ENCODE measurements around the gene CRAMP1. TPM values are rescaled to one million over a fixed set of nuclear protein-coding genes. Genes with fewer than 3 reads are reported as not detected.
A peak's percentile ranks its signal among the peaks of the same experiment; 100 is the strongest.
"Not testable (repeated sequence)": the region's sequence is repeated elsewhere in the genome, so short reads cannot be mapped to it uniquely, and the experiment has no call there.

CRAMP1 gene
- total and polyA plus RNA-seq, 12 donors = 4.3 to 19.0 (median 9.9) TPM

GRCh38 chr16:1700246-1700645, 88.1 kb downstream of the CRAMP1 start:
- DNase-seq = no peak
- no peak overlapping the region for H3K27ac ChIP-seq
- intact Hi-C loops (cut with DNase I) = no loop called here
- H3K9me3 ChIP-seq (replicated peaks in 1 of 3) = no peaks in the 10 kb centered on the region
- peaks cover 6 to 7% of the 10 kb centered on the region in 2 donors for H3K4me1 ChIP-seq (replicated peaks in 1 of 2)
- 87 to 95% (median 93%) methylated on average over 3 of the region's 3 CpGs for WGBS, 4 donors
- TF ChIP-seq CTCF (IDR thresholded peaks at IDR 0.05) (no peak), POLR2A (IDR thresholded peaks at IDR 0.05) (no peak)
- no peak overlapping the region for H3K4me3 ChIP-seq
- H3K36me3 ChIP-seq (replicated peaks in 1 of 2) = peaks cover 0 to 23% of the 10 kb centered on the region in 2 donors
- no peaks in the 10 kb centered on the region for H3K27me3 ChIP-seq

GRCh38 chr16:1701216-1701878, 89.2 kb downstream of the CRAMP1 start:
- Histone ChIP-seq H3K4me1 (replicated peaks in 1 of 2) (peaks cover 6 to 7% of the 10 kb centered on the region in 2 donors), H3K9me3 (replicated peaks in 1 of 3) (no peaks in the 10 kb centered on the region), H3K27ac (no peak overlapping the region), H3K36me3 (replicated peaks in 1 of 2) (peaks cover 0 to 23% of the 10 kb centered on the region in 2 donors), H3K27me3 (no peaks in the 10 kb centered on the region), H3K4me3 (no peak overlapping the region)
- no peak for DNase-seq
- TF ChIP-seq CTCF (IDR thresholded peaks at IDR 0.05) (no peak), POLR2A (IDR thresholded peaks at IDR 0.05) (no peak)
- intact Hi-C loops (cut with DNase I) = no loop called here
- WGBS, 4 donors = 88 to 91% (median 89%) methylated on average over 6 of the region's 6 CpGs

GRCh38 chr16:1705324-1705687, 93.1 kb downstream of the CRAMP1 start:
- intact Hi-C loops (cut with DNase I); H3K36me3 ChIP-seq (replicated peaks in 1 of 2); H3K9me3 ChIP-seq (replicated peaks in 1 of 3); H3K27me3 ChIP-seq: not testable (repeated sequence)
- peak in 2 of 7 donors; percentile 50 to 55 for DNase-seq
- Histone ChIP-seq H3K4me1 (replicated peaks in 1 of 2) (peaks cover 34 to 37% of the 10 kb centered on the region in 2 donors), H3K27ac (peak overlapping the region; percentile 66 to 100 (median 92)), H3K4me3 (peak overlapping the region in 3 of 4 donors; percentile 72 to 95 (median 85))
- WGBS, 4 donors = 0 to 1% (median 1%) methylated on average over 16 of the region's 16 CpGs

- Histone ChIP-seq H3K36me3 (replicated peaks in 1 of 2) (peaks cover 0 to 10% of the 10 kb centered on the region in 2 donors), H3K4me1 (replicated peaks in 1 of 2) (peaks cover 34 to 37% of the 10 kb centered on the region in 2 donors), H3K27ac (peak within 1 kb of the TSS; percentile 66 to 100 (median 92)), H3K9me3 (replicated peaks in 1 of 3) (no peaks in the 10 kb centered on the region), H3K4me3 (peak within 1 kb of the TSS; percentile 65 to 95 (median 78)), H3K27me3 (no peaks in the 10 kb centered on the region)
- intact Hi-C loops (cut with DNase I) = no loop called here
- peak; percentile 84 to 95 (median 89) for DNase-seq
- 0 to 1% (median 0%) methylated on average over 9 to 79 of the region's 79 CpGs for WGBS, 4 donors
- TF ChIP-seq CTCF (IDR thresholded peaks at IDR 0.05) = peak; percentile 19 to 100 (median 82)
- TF ChIP-seq POLR2A (IDR thresholded peaks at IDR 0.05) = peak; percentile 92 to 95
Measured at GRCh38 chr16:1705688-1706385, 93.7 kb downstream of the CRAMP1 start, which contains the start of gene MAPK8IP3. Gene MAPK8IP3, plus strand, starts transcription at chr16:1706195. Its CDS starts 145 bp downstream, at chr16:1706340.

Measured in adrenal gland (tissue), 12 donors.